ENCODE data around the gene PTCH2. TPM values are rescaled to one million over a fixed set of nuclear protein-coding genes. Genes with fewer than 3 reads are reported as not detected.

Gene PTCH2
- total and polyA plus RNA-seq, 11 donors, result 0.19 to 0.85 (median 0.37) TPM; not detected in 1

DNA sequence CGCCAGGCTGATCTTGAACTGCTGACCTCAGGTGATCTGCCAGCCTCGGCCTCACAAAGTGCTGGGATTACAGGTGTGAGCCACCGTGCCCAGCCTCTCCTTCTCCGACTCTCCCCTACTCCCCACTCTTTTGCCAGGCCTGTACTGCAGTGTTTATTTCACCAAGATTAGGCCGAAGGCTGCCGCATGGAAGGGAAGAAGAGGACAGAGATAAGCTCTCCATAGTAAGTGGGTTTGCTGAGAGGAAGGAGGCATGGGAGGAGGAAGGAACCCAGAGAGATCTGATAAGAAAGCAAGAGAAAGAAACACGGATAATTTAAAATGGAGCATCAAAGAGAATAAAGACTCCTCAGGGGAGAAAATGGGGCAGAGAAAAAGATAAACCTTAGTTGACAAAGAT, 8.7 kb downstream of the PTCH2 start:
- H3K27me3 ChIP-seq, result no peaks in the 10 kb centered on the region
- ATAC-seq, result no peak
- H3K4me3 ChIP-seq, result no peak overlapping the region
- H3K36me3 ChIP-seq, result no peaks in the 10 kb centered on the region
- H3K27ac ChIP-seq, result no peak overlapping the region
- no peak for TF ChIP-seq POLR2A (IDR thresholded peaks at IDR 0.05)
- TF ChIP-seq, protein P1, sequence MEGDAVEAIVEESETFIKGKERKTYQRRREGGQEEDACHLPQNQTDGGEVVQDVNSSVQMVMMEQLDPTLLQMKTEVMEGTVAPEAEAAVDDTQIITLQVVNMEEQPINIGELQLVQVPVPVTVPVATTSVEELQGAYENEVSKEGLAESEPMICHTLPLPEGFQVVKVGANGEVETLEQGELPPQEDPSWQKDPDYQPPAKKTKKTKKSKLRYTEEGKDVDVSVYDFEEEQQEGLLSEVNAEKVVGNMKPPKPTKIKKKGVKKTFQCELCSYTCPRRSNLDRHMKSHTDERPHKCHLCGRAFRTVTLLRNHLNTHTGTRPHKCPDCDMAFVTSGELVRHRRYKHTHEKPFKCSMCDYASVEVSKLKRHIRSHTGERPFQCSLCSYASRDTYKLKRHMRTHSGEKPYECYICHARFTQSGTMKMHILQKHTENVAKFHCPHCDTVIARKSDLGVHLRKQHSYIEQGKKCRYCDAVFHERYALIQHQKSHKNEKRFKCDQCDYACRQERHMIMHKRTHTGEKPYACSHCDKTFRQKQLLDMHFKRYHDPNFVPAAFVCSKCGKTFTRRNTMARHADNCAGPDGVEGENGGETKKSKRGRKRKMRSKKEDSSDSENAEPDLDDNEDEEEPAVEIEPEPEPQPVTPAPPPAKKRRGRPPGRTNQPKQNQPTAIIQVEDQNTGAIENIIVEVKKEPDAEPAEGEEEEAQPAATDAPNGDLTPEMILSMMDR (IDR thresholded peaks at IDR 0.05), result no peak
- no peak for DNase-seq
- peaks cover 0 to 20% (median 3%) of the 10 kb centered on the region in 12 donors for H3K4me1 ChIP-seq
- intact Hi-C loops (cut with DNase I), result loop anchor here in 5 of 10 donors (2.0 to 10.0 kb wide), 6 partner anchors 37 to 466 kb away; partner anchors contain the start of genes BEST4 (in 1 of the 5), EIF2B3 (in 1 of the 5), HECTD3 (in 1 of the 5) and UROD (in 1 of the 5)
- no peaks in the 10 kb centered on the region for H3K9me3 ChIP-seq
- 63 to 69% (median 67%) methylated on average over 7 of the region's 7 CpGs for WGBS, 4 donors

DNA sequence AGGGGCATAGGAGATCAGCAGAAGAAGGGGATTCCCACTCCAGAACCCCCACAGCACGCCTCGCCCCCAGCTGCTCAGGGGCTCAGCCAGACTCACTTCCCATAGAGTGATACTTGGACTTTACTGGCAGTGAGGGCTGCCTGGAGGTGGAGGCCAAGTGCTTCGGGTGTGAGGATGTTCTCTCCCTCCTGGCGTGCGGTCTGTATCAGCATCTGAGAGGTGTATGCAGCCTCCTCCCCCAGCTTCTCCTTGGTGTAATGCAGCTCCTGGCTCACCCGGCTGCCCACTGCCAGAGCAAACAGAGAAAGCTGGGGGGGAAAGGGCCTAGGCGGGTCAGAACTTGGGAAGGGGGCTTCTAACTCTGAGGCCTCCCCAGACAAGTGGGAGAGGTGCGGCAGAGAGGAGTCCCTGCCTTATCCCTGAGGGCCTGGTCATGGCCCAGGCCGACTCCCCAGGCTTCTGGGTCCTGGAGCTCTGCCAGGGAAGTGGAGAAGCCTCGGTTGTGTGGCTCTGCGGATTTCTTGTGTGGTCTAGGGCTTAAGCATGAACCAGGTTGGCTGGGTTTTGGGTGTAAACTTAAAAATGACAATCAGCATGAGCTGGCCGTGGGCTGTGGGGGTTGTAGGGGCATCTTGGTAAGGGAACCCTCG, 10.9 kb downstream of the PTCH2 start:
- H3K27ac ChIP-seq, result no peak overlapping the region
- intact Hi-C loops (cut with DNase I), result loop anchor here in 4 of 10 donors (5.0 to 10.0 kb wide), 5 partner anchors 35 to 180 kb away; partner anchors contain the start of genes BEST4 (in 1 of the 4), EIF2B3 (in 1 of the 4), HECTD3 (in 1 of the 4) and UROD (in 1 of the 4)
- no peaks in the 10 kb centered on the region for H3K36me3 ChIP-seq
- no peak for ATAC-seq
- TF ChIP-seq, protein P1 (IDR thresholded peaks at IDR 0.05), result no peak
- TF ChIP-seq POLR2A (IDR thresholded peaks at IDR 0.05), result no peak
- H3K9me3 ChIP-seq, result no peaks in the 10 kb centered on the region
- no peak for DNase-seq
- 76 to 80% (median 79%) methylated on average over 13 of the region's 13 CpGs for WGBS, 4 donors
- H3K4me3 ChIP-seq, result no peak overlapping the region
- H3K4me1 ChIP-seq, result peaks cover 0 to 23% (median 3%) of the 10 kb centered on the region in 12 donors
- no peaks in the 10 kb centered on the region for H3K27me3 ChIP-seq

DNA sequence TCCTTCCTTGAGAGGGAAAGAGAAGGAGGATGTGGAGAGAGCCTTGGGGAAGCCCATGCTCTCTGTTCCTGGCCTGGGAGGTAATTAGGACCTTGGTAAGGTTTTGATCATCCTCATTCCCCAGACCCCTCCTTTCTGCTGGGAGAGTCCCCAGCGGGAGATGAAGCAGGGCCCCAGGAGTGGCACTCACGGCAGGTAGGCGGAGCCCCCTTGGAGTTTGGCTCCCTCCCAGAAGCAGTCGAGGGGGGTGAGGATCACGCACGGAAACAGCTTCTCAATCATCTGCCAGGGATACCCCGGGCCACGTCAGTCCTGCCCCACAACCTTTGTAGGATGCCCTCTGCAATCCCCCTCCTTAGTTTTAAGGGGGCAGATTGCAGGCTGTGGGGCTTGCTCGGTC, 11.5 kb downstream of the PTCH2 start:
- Histone ChIP-seq H3K9me3 (no peaks in the 10 kb centered on the region), H3K27ac (no peak overlapping the region), H3K36me3 (no peaks in the 10 kb centered on the region), H3K27me3 (no peaks in the 10 kb centered on the region), H3K4me1 (peaks cover 0 to 29% (median 3%) of the 10 kb centered on the region in 12 donors), H3K4me3 (no peak overlapping the region)
- 58 to 61% (median 59%) methylated on average over 9 of the region's 9 CpGs for WGBS, 4 donors
- DNase-seq, result no peak
- ATAC-seq, result no peak
- intact Hi-C loops (cut with DNase I), result loop anchor here in 4 of 10 donors (5.0 to 10.0 kb wide), 5 partner anchors 34 to 181 kb away; partner anchors contain the start of genes BEST4 (in 1 of the 4), EIF2B3 (in 1 of the 4), HECTD3 (in 1 of the 4) and UROD (in 1 of the 4)
- TF ChIP-seq, protein P1 (IDR thresholded peaks at IDR 0.05), result no peak
- no peak for TF ChIP-seq POLR2A (IDR thresholded peaks at IDR 0.05)

DNA sequence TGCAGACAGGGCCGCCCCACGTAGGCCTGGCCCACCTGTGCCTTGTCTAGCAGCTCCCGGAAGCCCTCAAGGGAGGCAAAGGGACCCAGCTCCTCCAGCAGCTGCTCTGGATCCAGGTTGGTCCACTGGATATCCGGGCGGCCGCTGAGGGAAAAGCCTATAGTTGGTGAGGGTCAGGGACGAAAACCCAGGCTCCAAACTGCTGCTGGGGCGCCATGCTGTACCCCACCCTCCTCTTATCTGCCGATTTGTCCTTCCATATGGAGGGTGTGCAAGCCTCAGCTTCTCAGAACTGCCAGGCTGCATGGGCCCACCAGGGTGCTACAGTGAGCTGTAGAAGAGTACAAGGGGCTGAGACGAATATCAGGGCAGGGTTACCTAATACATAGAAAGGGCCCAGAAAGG, 12.2 kb downstream of the PTCH2 start:
- H3K4me1 ChIP-seq, result peaks cover 0 to 32% (median 7%) of the 10 kb centered on the region in 12 donors
- ATAC-seq (no peak), DNase-seq (peak in 1 of 5 donors; percentile 9)
- no peak for TF ChIP-seq POLR2A (IDR thresholded peaks at IDR 0.05)
- TF ChIP-seq, protein P1 (IDR thresholded peaks at IDR 0.05), result no peak
- 82 to 97% (median 91%) methylated on average over 6 to 10 of the region's 10 CpGs for WGBS, 4 donors
- no peaks in the 10 kb centered on the region for H3K9me3 ChIP-seq
- H3K27me3 ChIP-seq, result no peaks in the 10 kb centered on the region
- intact Hi-C loops (cut with DNase I), result loop anchor here in 4 of 10 donors (5.0 to 10.0 kb wide), 5 partner anchors 34 to 181 kb away; partner anchors contain the start of genes BEST4 (in 1 of the 4), EIF2B3 (in 1 of the 4), HECTD3 (in 1 of the 4) and UROD (in 1 of the 4)
- no peak overlapping the region for H3K27ac ChIP-seq
- no peaks in the 10 kb centered on the region for H3K36me3 ChIP-seq
- no peak overlapping the region for H3K4me3 ChIP-seq
